ENCODE data around the gene RAPGEFL1.
"Not testable (repeated sequence)": the region's sequence is repeated elsewhere in the genome, so short reads cannot be mapped to it uniquely, and the experiment has no call there.

Gene RAPGEFL1

DNA sequence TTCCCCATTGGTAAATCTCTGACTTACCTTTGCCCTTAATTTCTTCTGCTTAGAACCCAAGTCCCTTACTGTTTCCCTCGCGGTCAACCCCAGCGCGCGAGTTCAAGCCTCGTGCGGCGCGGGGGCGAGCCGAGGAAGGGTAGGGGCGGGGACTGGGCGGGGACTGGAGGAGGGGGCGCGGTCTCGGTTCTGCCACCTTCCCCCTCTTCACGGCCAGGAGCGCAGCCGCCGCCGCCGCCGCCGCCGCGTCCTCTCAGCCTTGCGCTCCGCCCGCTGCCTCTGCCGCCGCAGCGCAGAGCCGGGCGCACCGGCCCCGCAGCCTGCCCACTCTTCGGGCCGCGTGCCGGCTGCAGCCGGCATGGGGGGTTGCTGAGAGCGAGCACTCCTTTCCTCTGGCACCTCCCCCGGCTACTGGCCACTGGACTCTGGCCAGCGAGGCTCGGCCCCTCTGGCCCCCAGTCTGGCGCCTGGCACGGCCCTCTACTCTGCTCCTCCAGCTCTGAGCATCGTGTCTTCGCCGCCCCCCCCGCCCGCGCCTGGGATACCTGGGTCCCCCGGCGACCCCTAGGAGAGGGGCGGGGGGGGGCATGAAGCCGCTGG is at the start of gene RAPGEFL1:
TSS of gene RAPGEFL1 (plus strand) at position 196 of the 600 bp plus-strand sequence. CDS start at position 588, 392 bp downstream.
- DNase-seq (ENCODE audit: low read depth), result no peak

DNA sequence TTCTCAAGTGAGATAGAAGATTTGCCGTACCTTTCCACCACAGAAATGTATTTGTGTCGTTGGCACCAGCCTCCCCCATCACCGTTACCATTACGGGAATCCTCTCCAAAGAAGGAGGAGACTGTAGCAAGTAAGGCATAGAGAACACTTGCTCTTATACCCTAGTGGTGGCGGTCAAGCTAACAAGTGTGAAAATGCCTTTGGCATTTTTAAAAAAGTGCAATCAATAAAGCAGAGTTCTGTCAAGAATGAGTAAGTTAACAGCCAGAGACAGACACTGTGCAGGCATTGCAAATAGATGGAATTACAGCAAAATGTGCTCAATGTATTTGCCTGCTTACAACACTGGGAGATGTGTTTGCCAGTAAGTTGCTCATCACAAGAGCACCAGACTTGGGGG is 47.8 kb upstream of the RAPGEFL1 start:
- no peak for DNase-seq (ENCODE audit: low read depth)

GRCh38 chr17:40130352-40131042 is 46.8 kb upstream of the RAPGEFL1 start:
- no peak for DNase-seq (ENCODE audit: low read depth)

- no peak for DNase-seq (ENCODE audit: low read depth)
Observed at GRCh38 chr17:40134184-40134583, 43.1 kb upstream of the RAPGEFL1 start.

- no peak for DNase-seq (ENCODE audit: low read depth)
Observed at GRCh38 chr17:40135817-40136216, 41.5 kb upstream of the RAPGEFL1 start.

DNA sequence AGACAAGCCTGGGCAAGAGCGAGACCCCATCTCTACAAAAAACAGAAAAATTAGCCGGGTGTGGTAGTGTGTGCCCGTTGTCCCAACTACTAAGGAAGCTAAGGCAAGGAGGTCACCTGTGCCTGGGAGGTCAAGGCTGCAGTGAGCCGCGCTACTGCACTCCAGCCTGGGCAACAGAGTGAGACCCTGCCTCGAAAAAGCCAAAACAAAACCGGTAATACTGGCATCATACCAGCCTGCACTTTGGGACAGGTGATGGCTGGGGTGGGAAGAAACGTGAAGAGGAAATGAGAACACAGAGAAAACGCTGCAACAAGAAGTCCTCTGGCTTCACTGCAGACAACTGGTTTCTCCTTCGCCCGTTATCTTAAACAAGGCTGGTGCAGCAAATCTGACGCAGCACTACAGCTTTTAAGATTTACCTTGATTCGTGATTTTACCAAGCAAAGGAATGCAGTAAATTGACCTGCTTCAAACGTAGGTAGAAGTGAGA is 37.7 kb upstream of the RAPGEFL1 start:
- no peak for DNase-seq (ENCODE audit: low read depth)

DNA sequence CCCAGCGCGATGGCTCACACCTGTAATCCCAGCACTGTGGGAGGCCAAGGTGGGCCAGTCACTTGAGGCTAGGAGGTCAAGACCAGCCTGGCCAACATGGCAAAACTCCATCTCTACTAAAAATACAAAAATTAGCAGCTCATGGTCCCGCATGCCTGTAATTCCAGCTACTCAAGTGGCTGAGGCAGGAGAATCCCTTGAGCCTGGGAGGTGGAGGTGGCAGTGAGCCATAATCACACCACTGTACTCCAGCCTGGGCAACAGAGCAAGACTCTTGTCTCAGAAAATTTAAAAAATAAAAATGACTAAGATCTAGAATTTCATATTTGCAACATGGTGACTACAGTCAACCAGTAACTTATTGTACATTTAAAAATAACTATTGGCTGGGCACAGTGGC is 34.1 kb upstream of the RAPGEFL1 start:
- not testable (repeated sequence) for DNase-seq (ENCODE audit: low read depth)

DNA sequence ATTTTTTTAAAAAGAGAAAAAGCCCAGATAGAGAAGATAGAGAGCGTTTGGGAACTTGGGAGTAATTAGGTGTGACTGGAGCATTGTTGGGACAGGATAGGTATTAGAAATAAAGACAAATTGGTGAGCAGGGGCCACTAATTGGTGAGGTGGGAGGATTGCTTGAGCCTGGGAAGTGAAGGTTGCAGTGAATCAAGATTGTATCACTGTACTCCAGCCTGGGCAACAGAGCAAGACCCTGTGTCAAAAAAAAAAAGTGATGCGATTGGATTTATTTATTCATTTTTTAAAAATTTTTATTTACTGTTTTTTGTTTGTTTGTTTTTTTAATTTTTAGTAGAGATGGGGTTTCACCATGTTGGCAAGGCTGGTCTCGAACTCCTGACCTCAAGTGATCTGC is 31.8 kb upstream of the RAPGEFL1 start:
- no peak for DNase-seq (ENCODE audit: low read depth)

DNA sequence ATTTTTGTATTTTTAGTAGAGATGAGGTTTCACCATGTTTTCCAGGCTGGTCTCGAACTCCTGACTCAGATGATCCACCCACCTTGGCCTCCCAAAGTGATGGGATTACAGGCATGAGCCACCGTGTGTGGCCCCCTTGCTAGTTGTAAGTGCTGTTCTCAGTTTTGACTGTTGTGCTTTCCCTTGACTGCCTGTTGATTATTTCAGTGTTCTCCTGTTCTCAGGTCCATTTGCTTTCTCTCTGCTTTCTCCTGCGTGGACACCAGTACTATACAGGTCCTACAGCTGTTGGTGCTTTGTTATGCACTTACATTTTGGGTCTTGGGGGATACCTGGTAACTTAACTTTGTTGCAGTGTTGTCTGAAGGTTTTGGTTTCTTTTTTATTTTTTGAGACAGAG is 28.7 kb upstream of the RAPGEFL1 start:
- no peak for DNase-seq (ENCODE audit: low read depth)

DNA sequence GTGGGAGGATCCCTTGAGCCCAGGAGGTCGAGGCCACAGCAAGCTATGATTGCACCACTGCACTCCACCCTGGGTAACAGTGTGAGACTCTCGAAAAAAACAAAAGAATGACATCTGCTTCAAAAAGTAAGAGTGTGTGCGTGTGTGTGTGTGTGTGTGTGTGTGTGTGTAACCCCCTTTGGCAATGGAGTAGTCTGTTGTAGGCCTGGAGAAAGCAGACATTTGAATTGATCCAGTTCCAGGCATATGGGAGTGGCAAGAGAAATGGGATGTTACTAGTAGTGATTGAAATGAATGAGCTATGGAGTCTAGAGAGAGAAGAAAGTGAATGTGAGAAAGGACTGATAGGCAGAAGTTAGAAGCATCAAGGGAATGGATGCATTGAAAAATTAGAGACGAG is 27.0 kb upstream of the RAPGEFL1 start:
- no peak for DNase-seq (ENCODE audit: low read depth)

GRCh38 chr17:40151414-40151963 is 25.8 kb upstream of the RAPGEFL1 start:
- no peak for DNase-seq (ENCODE audit: low read depth)

- DNase-seq (ENCODE audit: low read depth), result no peak
Observed at GRCh38 chr17:40153603-40154236, 23.6 kb upstream of the RAPGEFL1 start.

GRCh38 chr17:40157973-40158372 is 19.3 kb upstream of the RAPGEFL1 start:
- no peak for DNase-seq (ENCODE audit: low read depth)

DNA sequence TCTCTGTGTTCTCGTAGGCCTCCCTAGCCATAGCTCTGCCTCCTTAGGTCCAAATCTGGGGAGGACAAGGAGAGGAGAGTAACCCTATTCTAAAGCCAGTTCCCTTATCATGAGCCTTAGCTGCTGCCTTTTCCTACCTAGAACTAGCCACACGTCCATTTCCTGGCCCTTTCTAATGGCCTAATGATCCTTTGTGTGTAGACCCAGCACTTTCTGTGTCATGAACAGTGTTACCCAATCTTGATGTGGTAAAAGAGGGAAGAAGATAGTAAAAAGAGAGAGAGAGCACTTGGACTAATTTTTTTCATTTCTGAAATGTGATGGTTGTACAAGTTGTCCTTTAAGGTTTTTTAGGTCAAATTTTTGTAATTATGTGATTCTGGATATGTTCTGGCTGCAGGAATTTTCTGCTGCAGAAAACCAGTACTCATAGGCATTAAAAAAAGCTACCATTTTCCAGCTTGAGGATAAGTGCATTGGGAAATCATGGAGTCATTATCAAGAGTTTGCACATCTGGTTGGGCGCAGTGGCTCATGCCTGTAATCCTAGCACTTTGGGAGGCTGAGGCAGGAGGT is 18.7 kb upstream of the RAPGEFL1 start:
- no peak for DNase-seq (ENCODE audit: low read depth)

- DNase-seq (ENCODE audit: low read depth), result no peak
Observed at GRCh38 chr17:40159456-40159855, 17.8 kb upstream of the RAPGEFL1 start.

DNA sequence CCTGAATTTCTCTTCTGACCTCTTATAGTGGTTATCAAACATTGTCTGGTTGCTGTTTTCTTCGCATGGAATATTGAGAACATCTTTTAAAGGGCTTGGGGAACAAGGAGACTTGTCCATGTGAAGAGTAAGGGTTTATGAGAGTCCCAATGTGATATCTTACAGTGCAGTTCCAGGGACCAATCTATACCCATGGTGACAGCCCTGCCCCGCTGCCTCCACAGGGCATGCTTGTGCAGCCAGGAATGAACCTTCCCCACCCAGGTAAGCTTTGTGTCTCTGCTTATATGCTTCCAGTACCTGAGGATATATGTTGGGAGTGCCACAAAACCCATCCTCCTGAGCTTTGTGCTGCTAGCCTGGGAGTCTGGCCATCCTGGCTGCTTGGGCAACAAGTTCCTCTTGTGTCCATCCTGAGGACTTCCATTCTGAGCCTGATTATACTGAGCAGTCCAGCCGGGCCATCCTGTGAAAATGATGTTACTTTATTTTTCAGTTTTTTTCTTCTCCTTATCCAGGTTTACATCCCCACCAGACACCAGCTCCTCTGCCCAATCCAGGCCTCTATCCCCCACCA is 9.5 kb upstream of the RAPGEFL1 start:
- DNase-seq (ENCODE audit: low read depth), result no peak

DNA sequence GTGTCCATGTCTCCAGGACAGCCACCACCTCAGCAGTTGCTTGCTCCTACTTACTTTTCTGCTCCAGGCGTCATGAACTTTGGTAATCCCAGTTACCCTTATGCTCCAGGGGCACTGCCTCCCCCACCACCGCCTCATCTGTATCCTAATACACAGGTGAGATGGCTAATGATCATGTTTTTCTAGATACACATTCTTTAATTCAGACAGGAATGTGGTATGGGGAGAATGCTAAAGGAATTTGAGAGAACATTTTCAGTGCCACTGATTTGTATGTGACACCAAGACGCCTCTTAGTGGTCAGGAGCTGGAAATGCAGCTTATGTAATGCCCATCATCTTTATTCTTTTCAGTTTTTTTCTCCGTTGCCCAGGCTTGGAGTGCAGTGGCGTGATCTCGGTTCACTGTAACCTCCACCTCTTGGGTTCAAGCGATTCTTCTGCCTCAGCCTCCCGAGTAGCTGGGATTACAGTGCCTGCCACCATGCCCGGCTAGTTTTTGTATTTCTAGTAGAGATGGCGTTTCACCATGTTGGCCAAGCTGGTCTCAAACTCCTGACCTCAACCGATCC is 8.9 kb upstream of the RAPGEFL1 start:
- DNase-seq (ENCODE audit: low read depth), result no peak

GRCh38 chr17:40170325-40170724 is 6.9 kb upstream of the RAPGEFL1 start:
- DNase-seq (ENCODE audit: low read depth), result no peak

DNA sequence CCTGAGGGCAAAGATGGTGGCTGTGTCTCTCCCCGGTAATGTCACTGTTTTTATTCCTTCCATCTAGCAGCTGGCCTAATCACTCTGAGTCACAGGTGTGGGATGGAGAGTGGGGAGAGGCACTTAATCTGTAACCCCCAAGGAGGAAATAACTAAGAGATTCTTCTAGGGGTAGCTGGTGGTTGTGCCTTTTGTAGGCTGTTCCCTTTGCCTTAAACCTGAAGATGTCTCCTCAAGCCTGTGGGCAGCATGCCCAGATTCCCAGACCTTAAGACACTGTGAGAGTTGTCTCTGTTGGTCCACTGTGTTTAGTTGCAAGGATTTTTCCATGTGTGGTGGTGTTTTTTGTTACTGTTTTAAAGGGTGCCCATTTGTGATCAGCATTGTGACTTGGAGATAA is 5.5 kb upstream of the RAPGEFL1 start:
- DNase-seq (ENCODE audit: low read depth), result no peak

GRCh38 chr17:40173091-40173777 is 4.0 kb upstream of the RAPGEFL1 start:
- no peak for DNase-seq (ENCODE audit: low read depth)

DNA sequence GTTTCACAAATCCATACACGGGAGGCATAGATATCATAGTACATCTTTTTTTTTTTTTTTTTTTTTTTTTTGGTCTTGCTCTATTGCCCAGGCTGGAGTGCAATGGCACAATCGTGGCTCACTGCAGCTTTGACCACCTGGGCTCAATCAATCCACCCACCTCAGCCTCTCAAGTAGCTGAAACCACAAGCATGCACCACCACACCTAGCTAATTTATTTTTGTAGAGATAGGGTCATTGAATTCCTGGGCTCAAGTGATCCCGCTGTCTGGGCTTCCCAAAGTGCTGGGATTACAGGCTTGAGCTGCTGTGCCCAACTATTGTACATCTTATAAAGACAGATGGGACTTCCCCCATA is 3.5 kb upstream of the RAPGEFL1 start:
- no peak for DNase-seq (ENCODE audit: low read depth)
